H1 (cell line): Measurements from ENCODE around the gene OSCP1. TPM values are rescaled to one million over a fixed set of nuclear protein-coding genes. Genes with fewer than 3 reads are reported as not detected.
A peak's percentile ranks its signal among the peaks of the same experiment; 100 is the strongest.

Experiments
- CTCF ChIA-PET: fragments of 300-600 bp; sonication (Branson Sonifier 250); formaldehyde crosslinking; loops from one replicate; lab custom pipeline; 2021; ENCODE audit not compliant: partially characterized antibody; lab: Charles Lee
- POLR2A ChIA-PET: fragments of 300-600 bp; sonication (Branson Sonifier 250); formaldehyde crosslinking; loops from one replicate; lab custom pipeline; 2021; ENCODE audit warnings: inconsistent platforms; ENCODE audit not compliant: partially characterized antibody; lab: Charles Lee
- DNase-seq, 2 experiments: peaks; one replicate each; pipeline versions ENCODE4 v3.0.0 to v3.0.0-alpha.2; 2010 to 2022; ENCODE audit warnings: low spot score in 2 of 2, low read depth in 1 of 2, mixed read lengths in 1 of 2
- FAIRE-seq: peaks from 2 replicates; lab custom pipeline; 2011; peaks lifted over from hg19 to GRCh38; lab: Jason Lieb, UNC
- H2AFZ ChIP-seq: 2 replicates; pipeline ENCODE4 v1.8.1; 2012; ENCODE audit warnings: low read length, inconsistent platforms
- H2AK5ac ChIP-seq: 2 replicates; pipeline ENCODE4 v1.6.1; 2013; ENCODE audit warnings: low read depth, low read length
- H2BK120ac ChIP-seq: replicated peaks from 2 replicates; pipeline ENCODE3; 2013; ENCODE audit warnings: low read depth, low read length, inconsistent platforms
- H2BK12ac ChIP-seq: 2 replicates; pipeline ENCODE4 v1.6.1; 2013; ENCODE audit warnings: low read depth, low read length
- H2BK15ac ChIP-seq: 2 replicates; pipeline ENCODE4 v1.6.1; 2013; ENCODE audit warnings: low read length
- H2BK20ac ChIP-seq: 2 replicates; pipeline ENCODE4 v1.6.1; 2013; ENCODE audit warnings: low read length
- H2BK5ac ChIP-seq: 2 replicates; pipeline ENCODE4 v1.6.1; 2013; ENCODE audit warnings: low read depth, low read length
- H3K14ac ChIP-seq: 2 replicates; pipeline ENCODE4 v1.6.1; 2013; ENCODE audit warnings: inconsistent platforms; ENCODE audit not compliant: insufficient read length
- H3K18ac ChIP-seq: 2 replicates; pipeline ENCODE4 v1.6.1; 2013; ENCODE audit warnings: low read length; ENCODE audit errors: extremely low read depth
- H3K23ac ChIP-seq: 2 replicates; pipeline ENCODE4 v1.6.1; 2013; ENCODE audit warnings: inconsistent platforms; ENCODE audit not compliant: insufficient read length
- H3K23me2 ChIP-seq: 2 replicates; pipeline ENCODE4 v1.6.1; 2013; ENCODE audit warnings: low read depth, low read length
- H3K27ac ChIP-seq: 2 replicates; pipeline ENCODE4 v1.6.1; 2011; ENCODE audit warnings: low read depth, low read length, inconsistent platforms
- H3K27me3 ChIP-seq, 4 experiments: replicated peaks in 1 of 4; 1 replicate in 1 of 4; 2 replicates in 3 of 4; pipeline versions ENCODE4 v1.6.1 to v1.8.1; 2011 to 2013; ENCODE audit warnings: low read length in 3 of 4, mild to moderate bottlenecking in 3 of 4, inconsistent platforms in 2 of 4, mixed read lengths in 2 of 4, moderate library complexity in 1 of 4; ENCODE audit not compliant: control insufficient read depth in 3 of 4, insufficient read depth in 3 of 4; ENCODE audit errors: extremely low read depth in 1 of 4
- H3K36me3 ChIP-seq, 4 experiments: 2 replicates each; pipeline versions ENCODE4 v1.6.1 to v1.8.1; 2011 to 2013; ENCODE audit warnings: mild to moderate bottlenecking in 4 of 4, low read length in 3 of 4, moderate library complexity in 2 of 4, control low read depth in 1 of 4, inconsistent platforms in 1 of 4; ENCODE audit not compliant: insufficient read depth in 4 of 4, control insufficient read depth in 2 of 4
- H3K4ac ChIP-seq: replicated peaks from 2 replicates; pipeline ENCODE3; 2013; ENCODE audit warnings: low read length, low read depth, mixed read lengths, inconsistent platforms; ENCODE audit not compliant: insufficient read length
- H3K4me1 ChIP-seq, 4 experiments: replicated peaks in 1 of 4; 1 replicate in 1 of 4; 2 replicates in 3 of 4; pipeline versions ENCODE4 v1.6.1 to v1.8.1; 2011 to 2013; ENCODE audit warnings: low read length in 3 of 4, inconsistent platforms in 2 of 4, mixed read lengths in 1 of 4; ENCODE audit not compliant: insufficient read depth in 4 of 4, control insufficient read depth in 3 of 4
- H3K4me2 ChIP-seq, 2 experiments: 2 replicates each; pipeline versions ENCODE4 v1.6.1 to v1.8.1; 2011 to 2013; ENCODE audit warnings: low read depth in 2 of 2, low read length in 2 of 2, control low read depth in 1 of 2, inconsistent platforms in 1 of 2, mild to moderate bottlenecking in 1 of 2; ENCODE audit not compliant: insufficient read depth in 1 of 2
- H3K4me3 ChIP-seq, 4 experiments: fragments of 200-600, 300-600 bp in 1 of 4; sonication (generic), shearing (Covaris generic), sonication (Bioruptor Twin) in 1 of 4; 2 replicates each; pipeline versions ENCODE4 v1.5.1 to v1.8.1; 2011 to 2016; ENCODE audit warnings: low read length in 4 of 4, low read depth in 3 of 4, control low read depth in 2 of 4, inconsistent platforms in 2 of 4, mild to moderate bottlenecking in 2 of 4, mixed read lengths in 1 of 4, moderate library complexity in 1 of 4; ENCODE audit not compliant: insufficient read depth in 2 of 4; ENCODE audit errors: extremely low read depth in 1 of 4
- H3K56ac ChIP-seq: replicated peaks from 2 replicates; pipeline ENCODE3; 2013; ENCODE audit warnings: low read depth, mild to moderate bottlenecking, mixed read lengths, low read length, inconsistent platforms; ENCODE audit not compliant: insufficient read length
- H3K79me1 ChIP-seq: 2 replicates; pipeline ENCODE4 v1.6.1; 2013; ENCODE audit warnings: low read depth, low read length, control low read depth
- H3K79me2 ChIP-seq, 2 experiments: 2 replicates each; pipeline versions ENCODE4 v1.6.1 to v1.8.1; 2012 to 2013; ENCODE audit warnings: low read length in 2 of 2, mild to moderate bottlenecking in 2 of 2, inconsistent platforms in 1 of 2; ENCODE audit not compliant: insufficient read depth in 2 of 2, control insufficient read depth in 1 of 2
- H3K9ac ChIP-seq, 4 experiments: replicated peaks in 1 of 4; 1 replicate in 1 of 4; 2 replicates in 3 of 4; pipeline versions ENCODE4 v1.6.1 to v1.8.1; 2011 to 2013; ENCODE audit warnings: low read depth in 3 of 4, low read length in 3 of 4, control low read depth in 2 of 4, mild to moderate bottlenecking in 2 of 4, moderate library complexity in 2 of 4, inconsistent platforms in 1 of 4; ENCODE audit errors: extremely low read depth in 1 of 4
- H3K9me3 ChIP-seq, 2 experiments: 2 replicates each; pipeline versions ENCODE4 v1.6.1 to v1.8.1; 2012 to 2013; ENCODE audit warnings: mild to moderate bottlenecking in 2 of 2, moderate library complexity in 2 of 2, control low read depth in 1 of 2, inconsistent platforms in 1 of 2, low read depth in 1 of 2, low read length in 1 of 2, mixed read lengths in 1 of 2; ENCODE audit not compliant: insufficient read depth in 2 of 2
- H4K20me1 ChIP-seq, 2 experiments: replicated peaks in 1 of 2; 2 replicates each; pipeline versions ENCODE3 to v1.8.1; 2011 to 2013; ENCODE audit warnings: inconsistent platforms in 2 of 2, low read length in 2 of 2, mild to moderate bottlenecking in 1 of 2; ENCODE audit not compliant: insufficient read depth in 2 of 2, control insufficient read depth in 1 of 2
- H4K5ac ChIP-seq: 2 replicates; pipeline ENCODE4 v1.6.1; 2013; ENCODE audit warnings: low read length, low read depth, mixed read lengths, inconsistent platforms; ENCODE audit not compliant: insufficient read length
- H4K8ac ChIP-seq: 2 replicates; pipeline ENCODE4 v1.8.0; 2013; ENCODE audit warnings: mild to moderate bottlenecking, moderate library complexity, low read length, inconsistent platforms; ENCODE audit not compliant: insufficient read depth; ENCODE audit errors: extremely low read depth
- H4K91ac ChIP-seq: replicated peaks from 2 replicates; pipeline ENCODE3; 2013; ENCODE audit warnings: low read length, mixed read lengths, inconsistent platforms; ENCODE audit not compliant: insufficient read length
- CTCF ChIP-seq, 3 experiments: IDR thresholded peaks; 1 replicate in 2 of 3; 2 replicates in 1 of 3; pipeline versions ENCODE4 v1.5.1 to v1.6.1; 2011; ENCODE audit warnings: low read length in 3 of 3, mild to moderate bottlenecking in 3 of 3, inconsistent platforms in 2 of 3, low read depth in 1 of 3, moderate library complexity in 1 of 3; ENCODE audit not compliant: insufficient read depth in 1 of 3; ENCODE audit errors: control extremely low read depth in 1 of 3
- KDM1A ChIP-seq: fragments of 200-600, 300-600 bp; sonication (generic); IDR thresholded peaks from 2 replicates; pipeline ENCODE4 v1.7.1; 2016; ENCODE audit warnings: mild to moderate bottlenecking, low read length, borderline replicate concordance
- RAD21 ChIP-seq, 2 experiments: IDR thresholded peaks in 1 of 2; conservative IDR thresholded peaks in 1 of 2; 2 replicates each; pipeline ENCODE4 v1.6.1; 2011; ENCODE audit warnings: low read depth in 2 of 2, low read length in 2 of 2, improper control_type of control experiment in 1 of 2, inconsistent platforms in 1 of 2, mild to moderate bottlenecking in 1 of 2, moderate library complexity in 1 of 2
- WGBS, 2 experiments: shearing (Covaris generic) in 1 of 2; methylation state at CpG; one replicate each; pipeline versions ENCODE4 v1.1.6 to v1.1.7; 2013 to 2015; ENCODE audit warnings: low lambda C conversion rate in 2 of 2, mixed read lengths in 2 of 2, inconsistent platforms in 1 of 2, low coverage in 1 of 2, missing lambda C conversion rate in 1 of 2; ENCODE audit not compliant: insufficient replicate concordance in 2 of 2, insufficient coverage in 1 of 2, insufficient read length in 1 of 2; ENCODE audit errors: extremely low coverage in 1 of 2, missing lambda C conversion rate in 1 of 2; 5-methylcytosine and 5-hydroxymethylcytosine counted together
- polyA plus RNA-seq, 7 experiments: library from polyadenylated mRNA; depleted of rRNA in 3 of 7; stranded (reverse) in 5 of 7; unstranded in 2 of 7; fragments of >200 nt in 5 of 7; fragments of 200-250 nt in 2 of 7; gene quantifications; 1 replicate in 5 of 7; 2 replicates in 1 of 7; 4 replicates in 1 of 7; pipeline versions ENCODE4 v1.2.1 to v1.2.3, GENCODE V29; 2011 to 2013; ENCODE audit warnings: missing spikeins in 2 of 7, mixed read lengths in 2 of 7
- total RNA-seq: library from RNA; stranded (reverse); fragmentation: NEBNext Ultra II Directional; extraction: Animal tissue kit (Norgen Biotek cat#: 25700); gene quantifications from 2 replicates; pipeline ENCODE4 v1.2.1, GENCODE V29; 2021

The OSCP1 gene
- total and polyA plus RNA-seq, 2 of the 8 experiments (the other 6 are each of a cell fraction or from before 2014, with no cell fraction given) = 1.8 to 3.3 TPM

GRCh38 chr1:36446271-36446670 is 4.0 kb downstream of the OSCP1 start:
- Histone ChIP-seq H2AK5ac (no peak overlapping the region), H3K9ac (no peak overlapping the region), H4K91ac (no peak overlapping the region), H3K18ac (no peak overlapping the region), H3K79me2 (no peaks in the 10 kb centered on the region), H3K4me3 (no peak overlapping the region), H3K4me1 (no peaks in the 10 kb centered on the region; a peak in 1 of 7 replicates), H3K14ac (no peak overlapping the region), H4K5ac (no peak overlapping the region), H3K27ac (no peak overlapping the region), H3K56ac (no peak overlapping the region), H3K4me2 (no peak overlapping the region), H3K23ac (no peak overlapping the region), H3K4ac (no peak overlapping the region), H2BK120ac (no peak overlapping the region), H3K23me2 (no peaks in the 10 kb centered on the region; the same call in 1 of the 2 replicates), H3K36me3 (no peaks in the 10 kb centered on the region), H3K79me1 (no peaks in the 10 kb centered on the region), H2BK12ac (no peak overlapping the region), H2BK5ac (no peak overlapping the region), H3K9me3 (no peaks in the 10 kb centered on the region), H3K27me3 (no peaks in the 10 kb centered on the region), H4K20me1 (no peaks in the 10 kb centered on the region), H4K8ac (no peak overlapping the region), H2BK15ac (no peak overlapping the region), H2AFZ (no peak overlapping the region), H2BK20ac (no peak overlapping the region)
- peak in 1 of 2 experiments; percentile 63 for DNase-seq
- FAIRE-seq = peak; percentile 93
- ChIA-PET POLR2A (no interaction called here), CTCF (interaction anchor here (0.7 to 1.3 kb wide), 7 partner anchors 9 to 83 kb away, joined by 3 to 9 read pairs (median 3); no protein-coding TSS in a partner anchor)
- TF ChIP-seq RAD21 (IDR thresholded peaks at IDR 0.05 in 1 of 2, conservative IDR thresholded peaks at IDR 0.05 in 1 of 2; ENCODE audit: low read depth in 2 of 2, low read length in 2 of 2) (peak; percentile 63 to 70), CTCF (IDR thresholded peaks at IDR 0.05; ENCODE audit: control extremely low read depth in 1 of 3, insufficient read depth in 1 of 3, low read depth in 1 of 3, low read length in 3 of 3) (peak; percentile 67 to 83 (median 80)), KDM1A (no peak)
- WGBS, 2 experiments = 66% methylated on average over 8 of the region's 8 CpGs; no CpG with 5 or more reads in 1 of the 2 experiments
